PC-3 (cell line): ENCODE data around the gene XRCC2. TPM values are rescaled to one million over a fixed set of nuclear protein-coding genes. Genes with fewer than 3 reads are reported as not detected.

Source experiments
- ATAC-seq: fragments of 200-7000 bp; cut with Tn5 transposase; 2 replicates; pipeline ENCODE4 v1.9.1; 2020; ENCODE audit warnings: mild to moderate bottlenecking, moderate library complexity
- BruUV-seq: library from RNA; stranded (reverse); fragments of 400-500 nt; replicated peaks from 2 replicates; lab custom pipeline; 2021; lab: Mats Ljungman, UMichigan
- CTCF ChIA-PET: fragments of 300-600 bp; sonication (Branson Sonifier 250); formaldehyde crosslinking; loops from one replicate; lab custom pipeline; 2022; ENCODE audit warnings: antibody characterized with exemption; lab: Charles Lee
- POLR2A ChIA-PET: fragments of 300-600 bp; sonication (Branson Sonifier 250); formaldehyde crosslinking; loops from one replicate; lab custom pipeline; 2022; ENCODE audit warnings: antibody characterized with exemption; ENCODE audit not compliant: unreplicated experiment; lab: Charles Lee
- DNase-seq: peaks from one replicate; pipeline ENCODE4 v3.0.0-alpha.2; 2015
- H2AFZ ChIP-seq: fragments of 300-600 bp; sonication (generic); 2 replicates; pipeline ENCODE4 v1.6.0; 2016; ENCODE audit warnings: antibody characterized with exemption, low read length
- H3F3A ChIP-seq: fragments of 300-600 bp; sonication (generic); one replicate; pipeline ENCODE4 v1.6.0; 2017; ENCODE audit warnings: antibody characterized with exemption, low read length, control low read depth, mild to moderate bottlenecking; ENCODE audit not compliant: unreplicated experiment
- H3K27ac ChIP-seq: fragments of 300-600 bp; sonication (generic); 2 replicates; pipeline ENCODE4 v1.5.1; 2016; ENCODE audit warnings: mild to moderate bottlenecking, low read length
- H3K27me3 ChIP-seq: fragments of 300-600 bp; sonication (generic); 2 replicates; pipeline ENCODE4 v1.6.1; 2016; ENCODE audit warnings: low read length, mixed read lengths
- H3K36me3 ChIP-seq: fragments of 300-600 bp; sonication (generic); 2 replicates; pipeline ENCODE4 v1.6.1; 2016; ENCODE audit warnings: low read depth, mixed run types, low read length, mixed read lengths
- H3K4me1 ChIP-seq: fragments of 300-600 bp; sonication (generic); 2 replicates; pipeline ENCODE4 v1.5.1; 2016; ENCODE audit warnings: low read length; ENCODE audit not compliant: insufficient read depth
- H3K4me2 ChIP-seq: fragments of 300-600 bp; sonication (generic); 2 replicates; pipeline ENCODE4 v1.6.0; 2016; ENCODE audit warnings: low read length
- H3K4me3 ChIP-seq: fragments of 300-600 bp; sonication (generic); 2 replicates; pipeline ENCODE4 v1.5.1; 2016; ENCODE audit warnings: mild to moderate bottlenecking, low read length, mixed read lengths
- H3K79me2 ChIP-seq: fragments of 300-600 bp; sonication (generic); 2 replicates; pipeline ENCODE4 v1.6.1; 2017; ENCODE audit warnings: low read length, mixed read lengths
- H3K9ac ChIP-seq: fragments of 300-600 bp; sonication (generic); 2 replicates; pipeline ENCODE4 v1.6.0; 2016; ENCODE audit warnings: mild to moderate bottlenecking, low read length
- H3K9me2 ChIP-seq: fragments of 300-600 bp; sonication (generic); replicated peaks from 2 replicates; pipeline ENCODE4 v1.6.1; 2016; ENCODE audit warnings: mixed run types, low read length, mixed read lengths
- H3K9me3 ChIP-seq: fragments of 300-600 bp; sonication (generic); 2 replicates; pipeline ENCODE4 v1.6.1; 2016; ENCODE audit warnings: low read length, mixed read lengths
- H4K20me1 ChIP-seq: fragments of 300-600 bp; sonication (generic); 2 replicates; pipeline ENCODE4 v1.6.1; 2016; ENCODE audit warnings: low read length, mixed read lengths
- CTCF ChIP-seq: fragments of 300-600 bp; sonication (generic); conservative IDR thresholded peaks from 2 replicates; pipeline ENCODE4 v1.5.1; 2017; ENCODE audit warnings: antibody characterized with exemption, low read depth, mild to moderate bottlenecking, low read length
- EZH2 ChIP-seq: fragments of 300-600 bp; sonication (generic); IDR thresholded peaks from one replicate; pipeline ENCODE4 v1.6.1; 2017; ENCODE audit warnings: antibody characterized with exemption, mild to moderate bottlenecking, low read length; ENCODE audit not compliant: unreplicated experiment
- EZH2phosphoT487 ChIP-seq: fragments of 300-600 bp; sonication (generic); IDR thresholded peaks from 2 replicates; pipeline ENCODE4 v1.6.1; 2018; ENCODE audit warnings: mild to moderate bottlenecking, antibody characterized with exemption, low read length, borderline replicate concordance
- intact Hi-C: fragments of 100-400 bp; cut with micrococcal nuclease; formaldehyde crosslinking; loops from 2 replicates; pipeline ENCODE4 v1.9.0; 2023
- total RNA-seq: library from RNA; depleted of rRNA; stranded (reverse); fragments of >200 nt; gene quantifications from 2 replicates; pipeline ENCODE4 v1.2.3, GENCODE V29; 2014

XRCC2 gene
- total RNA-seq, 1 experiment from 2014 or later: 18.7 TPM

- ChIA-PET CTCF (no interaction called here), POLR2A (interaction anchor here (0.5 to 0.6 kb wide), 2 partner anchors 88 to 127 kb away, joined by 3 to 4 read pairs; no protein-coding TSS in a partner anchor)
- intact Hi-C loops: loop anchor here (10.0 kb wide), 1 partner anchor 208 kb away; no protein-coding TSS in a partner anchor
- no peak overlapping the region for H2AFZ ChIP-seq
- peaks cover 23% of the 10 kb centered on the region for H3K36me3 ChIP-seq
- peaks cover 82% of the 10 kb centered on the region for H3K79me2 ChIP-seq
- TF ChIP-seq EZH2 (no peak), CTCF (no peak), EZH2phosphoT487 (no peak)
- H3K9me2 ChIP-seq: no peaks in the 10 kb centered on the region
- no peak overlapping the region for H3K27ac ChIP-seq
- H3F3A ChIP-seq: no peaks in the 10 kb centered on the region
- H3K9ac ChIP-seq: no peak overlapping the region
- 0 out of 2 replicates have a peak, but pooled peaks cover 5% of the 10 kb centered on the region for H4K20me1 ChIP-seq
- no peaks in the 10 kb centered on the region for H3K27me3 ChIP-seq
- BruUV-seq: no TSS peak
- H3K4me2 ChIP-seq: 0 out of 2 replicates have a peak overlapping the region, but pooled peaks have one; percentile 4
- peaks cover 7% of the 10 kb centered on the region for H3K4me1 ChIP-seq
- DNase-seq (no peak), ATAC-seq (no peak)
- H3K9me3 ChIP-seq: no peaks in the 10 kb centered on the region
- no peak overlapping the region for H3K4me3 ChIP-seq
Measured at GRCh38 chr7:152672626-152673025, 3.3 kb downstream of the XRCC2 start.

- no peaks in the 10 kb centered on the region for H3K27me3 ChIP-seq
- no peak overlapping the region for H3K4me2 ChIP-seq
- no peak overlapping the region for H3K4me3 ChIP-seq
- H3K27ac ChIP-seq: no peak overlapping the region
- no TSS peak for BruUV-seq
- H3F3A ChIP-seq: no peaks in the 10 kb centered on the region
- no peak overlapping the region for H3K9ac ChIP-seq
- H3K36me3 ChIP-seq: peaks cover 28% of the 10 kb centered on the region
- no peaks in the 10 kb centered on the region for H3K9me2 ChIP-seq
- H3K79me2 ChIP-seq: peaks cover 93% of the 10 kb centered on the region
- CTCF ChIA-PET: no interaction called here
- H4K20me1 ChIP-seq: 0 out of 2 replicates have a peak, but pooled peaks cover 5% of the 10 kb centered on the region
- peaks cover 7% of the 10 kb centered on the region for H3K4me1 ChIP-seq
- DNase-seq: no peak
- H3K9me3 ChIP-seq: no peaks in the 10 kb centered on the region
- intact Hi-C loops: loop anchor here (10.0 kb wide), 1 partner anchor 205 kb away; no protein-coding TSS in a partner anchor
- no peak overlapping the region for H2AFZ ChIP-seq
- ATAC-seq: no peak
- no peak for TF ChIP-seq CTCF
- no peak for TF ChIP-seq EZH2
- no peak for TF ChIP-seq EZH2phosphoT487
- POLR2A ChIA-PET: no interaction called here
Measured at GRCh38 chr7:152669758-152670157, 6.2 kb downstream of the XRCC2 start.

GRCh38 chr7:152668975-152669374 lies 7.0 kb downstream of the XRCC2 start:
- peaks cover 3% of the 10 kb centered on the region for H3K4me1 ChIP-seq
- H4K20me1 ChIP-seq: 0 out of 2 replicates have a peak, but pooled peaks cover 5% of the 10 kb centered on the region
- no TSS peak for BruUV-seq
- H3K4me3 ChIP-seq: no peak overlapping the region
- peaks cover 94% of the 10 kb centered on the region for H3K79me2 ChIP-seq
- intact Hi-C loops: no loop called here
- H3K4me2 ChIP-seq: no peak overlapping the region
- no peaks in the 10 kb centered on the region for H3K9me2 ChIP-seq
- H2AFZ ChIP-seq: no peak overlapping the region
- no peak for ATAC-seq
- no peak overlapping the region for H3K9ac ChIP-seq
- TF ChIP-seq EZH2phosphoT487: no peak
- no peak for TF ChIP-seq EZH2
- TF ChIP-seq CTCF: no peak
- no peak for DNase-seq
- ChIA-PET POLR2A (no interaction called here), CTCF (no interaction called here)
- H3K27ac ChIP-seq: no peak overlapping the region
- no peaks in the 10 kb centered on the region for H3F3A ChIP-seq
- H3K27me3 ChIP-seq: no peaks in the 10 kb centered on the region
- H3K36me3 ChIP-seq: peaks cover 28% of the 10 kb centered on the region
- no peaks in the 10 kb centered on the region for H3K9me3 ChIP-seq
